ENCODE results near the gene GAST.

DNA sequence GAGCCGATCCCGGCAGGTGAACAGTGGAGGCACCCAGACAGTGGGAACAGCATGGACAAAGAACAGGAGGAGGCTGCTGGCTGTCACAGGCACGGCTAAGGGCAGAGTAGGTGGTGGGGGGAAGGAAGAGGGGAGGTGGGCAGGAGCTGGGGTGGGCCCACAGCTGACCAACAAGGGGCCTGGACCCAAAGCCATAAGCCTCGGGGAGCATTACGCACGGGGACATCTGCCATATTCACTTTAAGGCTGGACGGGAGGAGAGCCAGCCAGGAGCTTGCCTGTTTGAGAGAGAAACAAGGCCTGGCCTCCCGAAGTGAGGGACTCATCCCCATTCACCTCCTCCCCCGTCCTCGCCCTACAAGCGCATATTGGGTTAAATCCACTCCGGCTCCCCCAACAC is 41.9 kb downstream of the GAST start:
- TF ChIP-seq, protein P1, sequence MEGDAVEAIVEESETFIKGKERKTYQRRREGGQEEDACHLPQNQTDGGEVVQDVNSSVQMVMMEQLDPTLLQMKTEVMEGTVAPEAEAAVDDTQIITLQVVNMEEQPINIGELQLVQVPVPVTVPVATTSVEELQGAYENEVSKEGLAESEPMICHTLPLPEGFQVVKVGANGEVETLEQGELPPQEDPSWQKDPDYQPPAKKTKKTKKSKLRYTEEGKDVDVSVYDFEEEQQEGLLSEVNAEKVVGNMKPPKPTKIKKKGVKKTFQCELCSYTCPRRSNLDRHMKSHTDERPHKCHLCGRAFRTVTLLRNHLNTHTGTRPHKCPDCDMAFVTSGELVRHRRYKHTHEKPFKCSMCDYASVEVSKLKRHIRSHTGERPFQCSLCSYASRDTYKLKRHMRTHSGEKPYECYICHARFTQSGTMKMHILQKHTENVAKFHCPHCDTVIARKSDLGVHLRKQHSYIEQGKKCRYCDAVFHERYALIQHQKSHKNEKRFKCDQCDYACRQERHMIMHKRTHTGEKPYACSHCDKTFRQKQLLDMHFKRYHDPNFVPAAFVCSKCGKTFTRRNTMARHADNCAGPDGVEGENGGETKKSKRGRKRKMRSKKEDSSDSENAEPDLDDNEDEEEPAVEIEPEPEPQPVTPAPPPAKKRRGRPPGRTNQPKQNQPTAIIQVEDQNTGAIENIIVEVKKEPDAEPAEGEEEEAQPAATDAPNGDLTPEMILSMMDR (IDR thresholded peaks at IDR 0.05) = no peak
- TF ChIP-seq RAD21 (conservative IDR thresholded peaks at IDR 0.05 in 1 of 2, IDR thresholded peaks at IDR 0.05 in 1 of 2) (no peak), NFE2L2 (conservative IDR thresholded peaks at IDR 0.05; ENCODE audit: low read length) (no peak)

All from A549 (cell line).